IMR-90 (cell line): Measurements from ENCODE around the gene RPL35. TPM values are rescaled to one million over a fixed set of nuclear protein-coding genes. Genes with fewer than 3 reads are reported as not detected.

ENCODE experiments used
- ATAC-seq: fragments of 200-7000 bp; cut with Tn5 transposase; 2 replicates; pipeline ENCODE4 v1.9.1; 2020; ENCODE audit warnings: low read depth, mild to moderate bottlenecking, moderate library complexity
- BruUV-seq: library from RNA; stranded (reverse); fragments of 400-500 nt; replicated peaks from 2 replicates; lab custom pipeline; 2021; lab: Mats Ljungman, UMichigan
- CTCF ChIA-PET: fragments of 300-600 bp; formaldehyde crosslinking; extraction: SDS; loops from one replicate; lab custom pipeline; 2021; ENCODE audit warnings: antibody characterized with exemption; lab: Yijun Ruan, JAX
- POLR2A ChIA-PET: fragments of 300-600 bp; sonication (Branson Sonifier 250); formaldehyde crosslinking; loops from one replicate; lab custom pipeline; 2022; ENCODE audit warnings: antibody characterized with exemption; ENCODE audit not compliant: unreplicated experiment; lab: Charles Lee
- DNase-seq: peaks from one replicate; pipeline ENCODE4 v3.0.0; 2013
- H2AFZ ChIP-seq: replicated peaks from 2 replicates; pipeline ENCODE3; 2013; ENCODE audit warnings: low read length, mild to moderate bottlenecking; ENCODE audit not compliant: poor library complexity
- H2AK5ac ChIP-seq: 2 replicates; pipeline ENCODE4 v1.6.1; 2013; ENCODE audit warnings: low read depth, low read length, inconsistent platforms
- H2AK9ac ChIP-seq: replicated peaks from 2 replicates; pipeline ENCODE3; 2013; ENCODE audit warnings: mild to moderate bottlenecking, low read depth, low read length, moderate library complexity; ENCODE audit not compliant: poor library complexity
- H2BK120ac ChIP-seq: 2 replicates; pipeline ENCODE4 v1.6.1; 2013; ENCODE audit warnings: low read depth, low read length, inconsistent platforms
- H2BK15ac ChIP-seq: 3 replicates; pipeline ENCODE4 v1.6.1; 2013; ENCODE audit warnings: low read depth, low read length, inconsistent platforms
- H2BK20ac ChIP-seq: 2 replicates; pipeline ENCODE4 v1.6.1; 2013; ENCODE audit warnings: low read depth, mild to moderate bottlenecking, inconsistent platforms, low read length, moderate library complexity
- H2BK5ac ChIP-seq: 2 replicates; pipeline ENCODE4 v1.6.1; 2013; ENCODE audit warnings: mild to moderate bottlenecking, low read depth, low read length, inconsistent platforms; ENCODE audit not compliant: poor library complexity, severe bottlenecking
- H3K14ac ChIP-seq: replicated peaks from 2 replicates; pipeline ENCODE4 v1.6.1; 2013; ENCODE audit warnings: low read depth, low read length, inconsistent platforms
- H3K18ac ChIP-seq: 2 replicates; pipeline ENCODE4 v1.6.1; 2013; ENCODE audit warnings: low read depth, low read length, control low read depth
- H3K23ac ChIP-seq: 2 replicates; pipeline ENCODE4 v1.6.1; 2013; ENCODE audit warnings: low read depth, low read length, inconsistent platforms
- H3K27ac ChIP-seq: 2 replicates; pipeline ENCODE4 v1.5.1; 2013; ENCODE audit warnings: mild to moderate bottlenecking, control low read depth, low read length; ENCODE audit not compliant: insufficient read depth
- H3K27me3 ChIP-seq: 2 replicates; pipeline ENCODE4 v1.6.1; 2013; ENCODE audit warnings: low read length; ENCODE audit not compliant: control insufficient read depth, insufficient read depth
- H3K36me3 ChIP-seq: 2 replicates; pipeline ENCODE4 v1.6.1; 2013; ENCODE audit warnings: low read length, mixed read lengths; ENCODE audit not compliant: control insufficient read depth, insufficient read depth
- H3K4ac ChIP-seq: 2 replicates; pipeline ENCODE4 v1.6.1; 2013; ENCODE audit warnings: low read depth, low read length, inconsistent platforms
- H3K4me1 ChIP-seq: 2 replicates; pipeline ENCODE4 v1.6.1; 2013; ENCODE audit warnings: low read length, mixed read lengths; ENCODE audit not compliant: control insufficient read depth, insufficient read depth
- H3K4me2 ChIP-seq: 2 replicates; pipeline ENCODE4 v1.6.1; 2013; ENCODE audit warnings: low read depth, mild to moderate bottlenecking, control low read depth, low read length, moderate library complexity
- H3K4me3 ChIP-seq: 2 replicates; pipeline ENCODE4 v1.5.1; 2013; ENCODE audit warnings: low read depth, mild to moderate bottlenecking, control low read depth, low read length, moderate library complexity; ENCODE audit not compliant: insufficient read depth
- H3K56ac ChIP-seq: 2 replicates; pipeline ENCODE4 v1.6.1; 2013; ENCODE audit warnings: low read length, inconsistent platforms; ENCODE audit not compliant: insufficient read depth; ENCODE audit errors: extremely low read depth
- H3K79me1 ChIP-seq, 2 experiments: 2 replicates each; pipeline ENCODE4 v1.6.1; 2013; ENCODE audit warnings: low read length in 2 of 2, inconsistent platforms in 1 of 2, low read depth in 1 of 2
- H3K9ac ChIP-seq: 2 replicates; pipeline ENCODE4 v1.6.1; 2013; ENCODE audit warnings: low read depth, low read length, control low read depth
- H3K9me1 ChIP-seq: 2 replicates; pipeline ENCODE4 v1.6.1; 2013; ENCODE audit warnings: low read length, inconsistent platforms; ENCODE audit not compliant: insufficient read depth
- H3K9me3 ChIP-seq: 2 replicates; pipeline ENCODE4 v1.6.1; 2013; ENCODE audit warnings: low read length; ENCODE audit not compliant: control insufficient read depth, insufficient read depth
- H4K20me1 ChIP-seq: 2 replicates; pipeline ENCODE4 v1.6.1; 2013; ENCODE audit warnings: low read length, inconsistent platforms; ENCODE audit not compliant: insufficient read depth
- H4K5ac ChIP-seq: 2 replicates; pipeline ENCODE4 v1.6.1; 2013; ENCODE audit warnings: mild to moderate bottlenecking, low read depth, low read length, control low read depth
- H4K8ac ChIP-seq, 2 experiments: 2 replicates each; pipeline ENCODE4 v1.6.1; 2013; ENCODE audit warnings: low read depth in 2 of 2, low read length in 2 of 2, control low read depth in 1 of 2, inconsistent platforms in 1 of 2
- H4K91ac ChIP-seq: 2 replicates; pipeline ENCODE4 v1.6.1; 2013; ENCODE audit warnings: low read depth, low read length, inconsistent platforms; ENCODE audit not compliant: insufficient read depth
- BHLHE40 ChIP-seq: fragments of 150-350 bp; IDR thresholded peaks from 2 replicates; pipeline ENCODE4 v1.6.1; 2016; ENCODE audit warnings: mild to moderate bottlenecking, low read depth, low read length
- CEBPB ChIP-seq: IDR thresholded peaks from 2 replicates; pipeline ENCODE4 v1.6.1; 2012; ENCODE audit warnings: low read depth, low read length, improper control_type of control experiment
- CHD1 ChIP-seq: IDR thresholded peaks from 2 replicates; pipeline ENCODE4 v1.6.1; 2012; ENCODE audit warnings: low read depth, low read length, improper control_type of control experiment
- ELK1 ChIP-seq: fragments of 150-350 bp; IDR thresholded peaks from 2 replicates; pipeline ENCODE4 v1.6.1; 2016; ENCODE audit warnings: low read depth, mild to moderate bottlenecking, low read length, moderate library complexity, borderline replicate concordance
- MAFK ChIP-seq: IDR thresholded peaks from 2 replicates; pipeline ENCODE4 v1.6.1; 2012; ENCODE audit warnings: low read depth, low read length, improper control_type of control experiment
- MAZ ChIP-seq: IDR thresholded peaks from 2 replicates; pipeline ENCODE4 v1.6.1; 2012; ENCODE audit warnings: low read depth, mild to moderate bottlenecking, low read length, improper control_type of control experiment, moderate library complexity, borderline replicate concordance
- NFE2L2 ChIP-seq: fragments of 150-350 bp; IDR thresholded peaks from 2 replicates; pipeline ENCODE4 v1.6.1; 2016; ENCODE audit warnings: low read depth, mild to moderate bottlenecking, low read length
- POLR2A ChIP-seq: IDR thresholded peaks from 2 replicates; pipeline ENCODE4 v1.6.1; 2012; ENCODE audit warnings: mild to moderate bottlenecking, low read depth, low read length
- RAD21 ChIP-seq: IDR thresholded peaks from 2 replicates; pipeline ENCODE4 v1.6.1; 2012; ENCODE audit warnings: low read length, improper control_type of control experiment
- RCOR1 ChIP-seq: IDR thresholded peaks from 2 replicates; pipeline ENCODE4 v1.6.1; 2012; ENCODE audit warnings: mild to moderate bottlenecking, low read length, improper control_type of control experiment; ENCODE audit not compliant: insufficient replicate concordance
- RFX5 ChIP-seq: IDR thresholded peaks from 2 replicates; pipeline ENCODE4 v1.8.0; 2012; ENCODE audit warnings: low read depth, mild to moderate bottlenecking, low read length, moderate library complexity
- SMC3 ChIP-seq: fragments of 150-350 bp; IDR thresholded peaks from 2 replicates; pipeline ENCODE4 v1.6.1; 2016; ENCODE audit warnings: low read depth, mild to moderate bottlenecking, antibody characterized with exemption, low read length, moderate library complexity
- WGBS, 2 experiments: methylation state at CpG; one replicate each; pipeline versions ENCODE4 v1.1.5 to v1.1.7; 2013; ENCODE audit warnings: missing lambda C conversion rate in 2 of 2; ENCODE audit not compliant: insufficient read length in 1 of 2; ENCODE audit errors: extremely low coverage in 2 of 2; 5-methylcytosine and 5-hydroxymethylcytosine counted together
- dilution Hi-C: fragments of 300-500 bp; cut with HindIII; formaldehyde crosslinking; loops from one replicate; pipeline ENCODE4 v1.14.3; 2018; ENCODE audit warnings: low sequenced_read_pairs; ENCODE audit not compliant: unreplicated experiment
- in situ Hi-C: fragments of 300-500 bp; cut with MboI; formaldehyde crosslinking; loops from 3 replicates; pipeline ENCODE4 v1.14.3; 2019; ENCODE audit warnings: low sequenced_read_pairs, inconsistent platforms, mixed read lengths
- intact Hi-C: fragments of 100-400 bp; cut with micrococcal nuclease; formaldehyde crosslinking; loops from 2 replicates; pipeline ENCODE4 v1.10.0; 2022
- polyA plus RNA-seq, 3 experiments: library from polyadenylated mRNA; depleted of rRNA; stranded (reverse); fragments of >200 nt; gene quantifications; 2 replicates each; pipeline ENCODE4 v1.2.3, GENCODE V29; 2012; ENCODE audit warnings: low replicate concordance in 1 of 3
- total RNA-seq: library from RNA; depleted of rRNA; stranded (reverse); fragments of >200 nt; gene quantifications from 2 replicates; pipeline ENCODE4 v1.2.3, GENCODE V29; 2012
- TF ChIP-seq, protein P1 (sequence below): fragments of 150-350 bp; IDR thresholded peaks from 2 replicates; pipeline ENCODE4 v1.6.1; 2017; ENCODE audit warnings: mild to moderate bottlenecking, antibody characterized with exemption, low read length, low read depth
- TF ChIP-seq, protein P2 (sequence below): conservative IDR thresholded peaks from 2 replicates; pipeline ENCODE4 v1.5.1; 2012; ENCODE audit warnings: mild to moderate bottlenecking, low read depth, low read length, improper control_type of control experiment

Gene RPL35
- total and polyA plus RNA-seq, 2 of the 4 experiments (the other 2 are of a cell fraction), result 881 to 1,650 TPM

- dilution Hi-C loops (no loop called here), in situ Hi-C loops (loop anchor here (5.0 kb wide), 1 partner anchor 81 kb away; the partner anchor contains the start of gene NR6A1), intact Hi-C loops (loop anchor here (1.0 to 10.0 kb wide), 4 partner anchors 41 to 239 kb away; no protein-coding TSS in a partner anchor)
- Histone ChIP-seq H4K8ac (no peak overlapping the region), H2BK120ac (no peak overlapping the region), H3K4me2 (no peak overlapping the region), H2BK20ac (no peak overlapping the region), H4K20me1 (peaks cover 31% of the 10 kb centered on the region), H2BK5ac (no peak overlapping the region), H3K4ac (no peak overlapping the region), H2AK5ac (no peak overlapping the region), H4K91ac (no peak overlapping the region), H3K23ac (no peak overlapping the region), H3K18ac (no peak overlapping the region), H3K27ac (no peak overlapping the region), H3K79me1 (peaks cover 0 to 13% of the 10 kb centered on the region in 2 experiments; a peak in 2 of 4 replicates), H3K9me1 (no peaks in the 10 kb centered on the region), H3K9ac (no peak overlapping the region), H3K27me3 (no peaks in the 10 kb centered on the region), H3K14ac (no peak overlapping the region), H3K4me3 (no peak overlapping the region), H2AK9ac (peak overlapping the region; percentile 96), H4K5ac (no peak overlapping the region), H3K36me3 (peaks cover 24% of the 10 kb centered on the region), H3K56ac (no peak overlapping the region), H3K9me3 (no peaks in the 10 kb centered on the region), H2AFZ (peak overlapping the region; percentile 100), H2BK15ac (no peak overlapping the region), H3K4me1 (no peaks in the 10 kb centered on the region)
- DNase-seq, result no peak
- 51% methylated on average over 3 of the region's 11 CpGs; no CpG with 5 or more reads in 1 of the 2 experiments for WGBS, 2 experiments
- no peak for TF ChIP-seq RAD21
- TF ChIP-seq MAZ, result no peak
- no peak for TF ChIP-seq RCOR1
- no peak for TF ChIP-seq BHLHE40
- TF ChIP-seq CHD1, result no peak
- TF ChIP-seq POLR2A, result no peak
- TF ChIP-seq ELK1, result no peak
- TF ChIP-seq, protein P1, sequence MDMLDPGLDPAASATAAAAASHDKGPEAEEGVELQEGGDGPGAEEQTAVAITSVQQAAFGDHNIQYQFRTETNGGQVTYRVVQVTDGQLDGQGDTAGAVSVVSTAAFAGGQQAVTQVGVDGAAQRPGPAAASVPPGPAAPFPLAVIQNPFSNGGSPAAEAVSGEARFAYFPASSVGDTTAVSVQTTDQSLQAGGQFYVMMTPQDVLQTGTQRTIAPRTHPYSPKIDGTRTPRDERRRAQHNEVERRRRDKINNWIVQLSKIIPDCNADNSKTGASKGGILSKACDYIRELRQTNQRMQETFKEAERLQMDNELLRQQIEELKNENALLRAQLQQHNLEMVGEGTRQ, result no peak
- TF ChIP-seq SMC3, result no peak
- TF ChIP-seq CEBPB, result no peak
- TF ChIP-seq MAFK, result no peak
- TF ChIP-seq, protein P2, sequence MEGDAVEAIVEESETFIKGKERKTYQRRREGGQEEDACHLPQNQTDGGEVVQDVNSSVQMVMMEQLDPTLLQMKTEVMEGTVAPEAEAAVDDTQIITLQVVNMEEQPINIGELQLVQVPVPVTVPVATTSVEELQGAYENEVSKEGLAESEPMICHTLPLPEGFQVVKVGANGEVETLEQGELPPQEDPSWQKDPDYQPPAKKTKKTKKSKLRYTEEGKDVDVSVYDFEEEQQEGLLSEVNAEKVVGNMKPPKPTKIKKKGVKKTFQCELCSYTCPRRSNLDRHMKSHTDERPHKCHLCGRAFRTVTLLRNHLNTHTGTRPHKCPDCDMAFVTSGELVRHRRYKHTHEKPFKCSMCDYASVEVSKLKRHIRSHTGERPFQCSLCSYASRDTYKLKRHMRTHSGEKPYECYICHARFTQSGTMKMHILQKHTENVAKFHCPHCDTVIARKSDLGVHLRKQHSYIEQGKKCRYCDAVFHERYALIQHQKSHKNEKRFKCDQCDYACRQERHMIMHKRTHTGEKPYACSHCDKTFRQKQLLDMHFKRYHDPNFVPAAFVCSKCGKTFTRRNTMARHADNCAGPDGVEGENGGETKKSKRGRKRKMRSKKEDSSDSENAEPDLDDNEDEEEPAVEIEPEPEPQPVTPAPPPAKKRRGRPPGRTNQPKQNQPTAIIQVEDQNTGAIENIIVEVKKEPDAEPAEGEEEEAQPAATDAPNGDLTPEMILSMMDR, result no peak
- TF ChIP-seq RFX5, result no peak
- TF ChIP-seq NFE2L2, result no peak
- CTCF ChIA-PET, result interaction anchor here (0.6 to 5.7 kb wide), 11 partner anchors 11 to 524 kb away, joined by 3 to 165 read pairs (median 9); partner anchors contain the start of genes NR6A1 and OLFML2A
- ATAC-seq, result no peak; the same call in 1 of the 2 replicates
- POLR2A ChIA-PET, result interaction anchor here (0.8 kb wide), 1 partner anchor 9 kb away, joined by 5 read pairs; no protein-coding TSS in a partner anchor
- BruUV-seq, result no TSS peak
Measured at GRCh38 chr9:124853605-124854143, 8.1 kb downstream of the RPL35 start.
